SH-SY5Y (cell line): ENCODE results near the gene KCNAB2.

Experiments
- GATA2 ChIP-seq: IDR thresholded peaks from 2 replicates; pipeline ENCODE4 v1.6.1; 2011; ENCODE audit warnings: mild to moderate bottlenecking, low read depth, low read length
- GATA3 ChIP-seq: IDR thresholded peaks from 2 replicates; pipeline ENCODE4 v1.6.1; 2011; ENCODE audit warnings: low read depth, mild to moderate bottlenecking, low read length, moderate library complexity

KCNAB2 gene

DNA sequence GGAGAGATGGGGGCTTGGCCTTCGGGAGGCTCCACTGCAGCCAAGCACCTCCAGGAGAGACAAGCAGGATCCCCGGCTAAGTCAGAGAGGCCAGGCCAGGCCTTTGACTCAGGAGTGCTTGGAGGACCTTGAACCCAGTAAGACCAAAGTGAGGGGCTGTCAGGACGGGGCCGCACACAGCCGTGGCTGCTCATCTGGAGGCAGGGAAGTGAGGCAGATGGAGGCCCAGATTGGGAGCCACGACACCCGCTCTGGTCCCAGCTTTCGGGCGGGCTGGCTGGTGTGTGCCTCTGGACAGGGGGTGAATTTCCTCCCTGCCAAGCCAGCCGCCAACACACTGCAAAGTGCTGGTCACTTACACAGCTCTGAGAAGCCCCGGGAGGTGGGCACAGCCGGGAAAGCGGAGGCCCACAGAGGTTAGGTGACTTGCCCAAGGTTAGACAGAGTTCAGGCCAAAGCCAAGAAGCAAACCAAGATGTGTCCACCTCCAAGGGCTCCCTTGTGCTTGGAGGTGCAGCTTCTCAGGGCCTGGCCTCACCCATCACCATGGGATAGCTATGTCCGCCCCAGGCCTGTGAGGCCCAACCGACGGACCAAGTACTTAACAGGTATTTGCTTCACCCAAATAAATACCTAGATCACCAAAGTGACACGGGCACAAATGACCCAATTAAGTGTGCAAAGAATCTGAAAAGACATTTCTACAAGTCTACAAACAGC, 76.1 kb downstream of the KCNAB2 start:
- TF ChIP-seq GATA3: no peak

GRCh38 chr1:6123083-6123482, 77.4 kb downstream of the KCNAB2 start:
- TF ChIP-seq GATA2: no peak
- no peak for TF ChIP-seq GATA3

- TF ChIP-seq GATA3: no peak
- no peak for TF ChIP-seq GATA2
Observed at GRCh38 chr1:6123816-6124215, 78.1 kb downstream of the KCNAB2 start.

DNA sequence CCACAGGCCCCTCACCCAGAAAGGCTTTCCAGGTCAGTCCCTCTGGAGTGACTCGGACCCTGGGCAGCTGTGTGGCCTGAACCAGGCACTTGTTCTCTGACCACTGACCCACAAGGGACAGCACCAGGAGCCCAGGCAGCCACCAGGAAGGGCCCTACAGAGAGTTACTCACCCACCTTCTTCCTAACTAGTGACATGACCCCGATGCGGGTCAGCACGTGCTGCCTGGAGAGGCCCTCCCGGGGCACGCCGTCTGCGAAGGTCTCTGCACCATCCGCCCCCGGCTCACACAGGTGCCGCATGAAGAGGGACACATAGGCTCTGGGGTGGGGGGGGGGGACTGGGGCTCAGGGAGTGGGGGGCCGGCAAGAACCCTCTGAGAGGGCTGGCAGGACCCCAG, 78.7 kb downstream of the KCNAB2 start:
- TF ChIP-seq GATA2 (no peak), GATA3 (no peak)

DNA sequence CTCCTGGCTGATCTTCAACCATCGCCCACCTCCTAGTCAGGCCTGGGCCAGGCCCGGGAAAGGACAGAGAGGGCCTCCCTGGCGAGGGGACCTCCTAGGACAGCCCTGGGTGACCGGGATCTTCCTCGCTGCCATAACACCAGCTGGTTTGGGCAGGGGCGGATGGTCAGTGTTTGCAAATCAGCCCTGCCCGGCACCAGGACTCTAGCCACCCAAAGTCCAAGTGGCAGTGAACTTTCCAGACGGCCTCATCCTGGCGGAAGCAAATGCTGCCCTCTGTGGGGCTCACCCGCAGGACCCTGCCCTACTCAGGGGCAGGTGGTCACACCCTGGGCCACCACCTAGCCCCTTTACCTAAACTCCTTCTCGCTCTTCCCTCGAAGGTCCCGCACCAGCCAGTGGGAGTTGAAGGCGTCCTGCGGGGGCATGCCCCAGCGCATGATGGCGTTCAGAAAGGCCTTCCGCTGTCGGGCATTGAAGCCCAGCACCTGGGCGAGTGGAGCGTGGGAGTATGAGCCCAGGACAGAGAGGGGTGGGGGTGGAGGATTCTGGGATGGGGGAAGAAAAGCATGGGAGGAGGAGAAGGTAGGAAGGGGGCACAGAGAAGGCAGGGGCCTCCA, 79.2 kb downstream of the KCNAB2 start:
- TF ChIP-seq GATA3 (no peak), GATA2 (no peak)

DNA sequence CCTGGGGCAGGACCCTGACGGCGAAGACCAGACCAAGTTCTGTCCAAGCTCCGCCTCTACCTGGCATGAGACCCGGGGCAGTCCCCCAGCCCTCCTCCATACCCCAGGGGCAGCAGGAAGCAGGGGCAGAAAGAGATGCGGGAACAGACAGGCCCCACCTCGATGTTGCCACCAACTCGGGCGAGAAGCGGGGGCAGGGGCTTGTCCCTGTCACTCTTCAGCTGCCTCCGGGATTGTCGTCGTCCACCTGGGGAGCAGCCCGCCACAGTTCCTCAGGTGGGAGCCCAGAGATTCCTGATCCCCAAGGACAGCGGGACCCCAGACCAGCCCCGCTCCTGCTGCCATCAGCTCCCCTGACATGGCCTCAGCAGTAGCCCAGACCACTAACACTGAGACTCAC, 79.7 kb downstream of the KCNAB2 start:
- TF ChIP-seq GATA3: no peak
- TF ChIP-seq GATA2: no peak

- no peak for TF ChIP-seq GATA3
- TF ChIP-seq GATA2: no peak
Observed at GRCh38 chr1:6126028-6126427, 80.3 kb downstream of the KCNAB2 start.

- TF ChIP-seq GATA2 (no peak), GATA3 (no peak)
Observed at GRCh38 chr1:6126521-6127067, 80.9 kb downstream of the KCNAB2 start.

GRCh38 chr1:6127587-6128163, 82.0 kb downstream of the KCNAB2 start:
- no peak for TF ChIP-seq GATA2
- TF ChIP-seq GATA3: no peak

DNA sequence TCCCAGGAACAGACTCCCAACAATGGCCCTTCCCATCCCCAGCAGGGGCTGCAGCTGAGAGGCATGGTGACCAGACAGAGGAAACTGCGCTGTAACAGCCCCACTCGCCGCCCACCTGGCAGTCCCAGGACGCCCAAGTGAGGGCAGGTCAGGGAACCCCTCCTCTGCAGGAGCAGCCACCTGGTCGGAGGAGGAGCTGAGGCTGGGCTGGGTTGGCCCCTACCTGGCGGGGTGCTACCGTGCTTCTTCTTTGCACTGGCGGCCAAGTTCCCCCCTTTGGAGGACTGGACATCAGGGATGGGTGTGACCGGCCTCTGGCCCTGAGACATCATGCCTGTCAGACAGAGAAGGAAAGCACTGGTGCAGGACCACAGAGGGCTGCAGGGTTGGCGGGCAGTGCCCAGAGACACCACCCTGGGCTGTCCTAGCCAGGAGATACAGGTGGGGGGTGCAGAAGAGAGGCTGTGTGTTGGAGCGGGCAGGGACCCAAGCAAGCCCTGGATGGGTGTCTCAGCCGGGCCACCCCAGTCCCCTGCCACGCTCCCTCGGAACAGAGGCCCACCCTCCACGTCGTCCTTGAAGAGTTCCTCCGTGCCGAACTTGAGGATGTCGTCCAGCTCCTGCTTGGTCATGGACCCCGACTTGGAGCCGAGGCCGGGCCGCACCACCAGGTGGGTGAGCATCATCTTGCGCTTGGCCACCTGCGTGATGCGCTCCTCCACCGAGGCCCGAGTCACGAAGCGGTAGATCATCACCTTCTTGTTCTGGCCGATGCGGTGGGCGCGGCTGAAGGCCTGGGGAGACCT, 82.8 kb downstream of the KCNAB2 start:
- TF ChIP-seq GATA3 (no peak), GATA2 (no peak)

DNA sequence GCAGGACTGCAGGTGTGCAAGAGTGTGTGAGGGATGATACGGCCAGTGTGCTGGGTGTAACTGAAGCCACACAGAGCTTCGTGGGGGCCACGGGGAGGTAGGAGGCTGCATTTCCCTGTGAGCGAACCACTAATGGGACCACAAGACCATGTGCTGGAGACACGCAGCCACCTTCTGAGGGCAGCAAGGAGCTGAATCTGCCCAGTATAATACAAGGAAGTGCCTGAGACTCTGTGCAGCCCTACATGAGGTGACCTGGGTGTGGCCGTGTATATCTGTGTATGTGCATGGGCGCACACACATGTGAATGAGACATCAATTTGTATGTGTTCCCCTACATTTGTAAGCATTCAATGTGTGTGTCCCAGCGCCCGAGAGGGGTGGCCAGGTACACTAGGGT, 83.6 kb downstream of the KCNAB2 start:
- TF ChIP-seq GATA2 (no peak), GATA3 (no peak)

DNA sequence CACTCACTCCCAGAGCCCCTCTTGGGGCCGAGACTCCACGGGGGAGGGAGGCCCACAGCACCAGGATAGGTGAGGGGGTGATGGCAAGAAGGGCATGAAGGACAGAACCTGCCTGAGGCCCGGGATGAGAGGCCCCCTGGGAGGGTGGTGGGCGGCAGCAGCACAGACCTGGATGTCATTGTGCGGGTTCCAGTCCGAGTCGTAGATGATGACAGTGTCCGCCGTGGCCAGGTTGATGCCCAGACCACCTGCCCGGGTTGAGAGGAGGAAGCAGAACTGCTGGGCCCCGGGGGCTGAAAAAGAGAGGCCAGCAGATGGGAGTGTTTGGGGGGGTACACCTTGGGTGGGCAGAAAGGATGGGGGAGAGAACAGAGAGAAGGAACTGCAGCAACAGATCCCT, 84.3 kb downstream of the KCNAB2 start:
- TF ChIP-seq GATA3 (no peak), GATA2 (no peak)

DNA sequence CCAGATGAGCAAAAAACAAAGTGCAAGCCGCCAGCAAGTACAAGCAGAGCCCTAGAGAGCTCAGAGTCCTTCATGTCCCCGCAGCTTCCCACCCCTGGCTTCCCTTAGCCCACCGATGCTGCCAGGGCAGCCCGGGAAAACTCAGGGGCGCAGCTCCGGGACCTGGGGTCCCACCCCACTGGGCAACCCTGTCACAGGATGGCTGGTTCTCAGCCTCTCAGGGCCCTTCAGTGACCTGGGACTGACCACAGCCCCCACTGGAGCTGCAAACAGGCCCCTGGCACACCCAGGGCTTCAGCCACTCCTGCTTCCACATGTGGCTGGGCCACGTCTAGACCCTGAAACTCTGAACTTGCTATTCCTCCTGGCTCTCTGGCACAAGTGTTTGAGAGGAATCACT, 84.9 kb downstream of the KCNAB2 start:
- TF ChIP-seq GATA3 (no peak), GATA2 (no peak)

- no peak for TF ChIP-seq GATA3
- TF ChIP-seq GATA2: no peak
Observed at GRCh38 chr1:6131561-6131960, 85.9 kb downstream of the KCNAB2 start.
